ENCODE data around the gene IL11.
A peak's percentile ranks its signal among the peaks of the same experiment; 100 is the strongest.
"Not testable (repeated sequence)": the region's sequence is repeated elsewhere in the genome, so short reads cannot be mapped to it uniquely, and the experiment has no call there.

Gene IL11

DNA sequence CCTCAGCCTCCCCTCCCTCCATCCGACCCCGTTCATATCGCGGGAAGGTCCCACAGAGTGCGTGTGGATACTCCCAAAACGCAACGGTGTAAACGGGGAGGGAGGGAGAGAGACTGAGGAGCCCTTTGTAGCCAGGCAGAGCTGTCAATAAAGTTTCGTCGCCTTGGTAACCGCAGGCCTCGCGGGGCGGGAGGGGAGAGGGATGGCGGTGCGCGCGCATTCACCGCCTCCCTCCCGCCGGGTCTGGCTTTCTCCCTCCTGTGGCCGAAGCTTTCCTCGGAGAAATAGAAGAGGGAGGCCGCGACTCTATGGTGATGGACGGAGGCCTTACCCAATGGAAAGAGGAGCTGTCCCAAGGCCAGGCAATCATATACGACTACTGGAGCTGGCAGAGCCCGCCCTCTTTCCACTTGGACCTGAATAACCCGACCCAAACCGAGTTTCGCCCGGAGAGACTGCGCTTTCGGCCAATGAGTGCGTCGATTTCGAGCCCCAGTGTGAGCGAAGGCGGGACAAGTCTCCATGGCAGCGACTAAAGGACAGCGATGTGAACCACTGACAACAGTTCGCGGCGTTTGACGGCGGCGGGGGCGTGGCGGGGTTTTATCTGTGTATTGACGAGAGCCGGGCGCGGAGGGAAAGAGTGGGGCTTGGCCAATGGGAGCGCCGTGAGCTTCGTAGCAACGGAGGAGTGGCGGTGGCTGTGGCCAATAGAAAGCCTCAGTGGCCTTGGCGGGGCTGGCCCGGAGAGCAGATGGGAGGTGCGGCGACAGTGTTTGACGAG lies 31.0 kb downstream of the IL11 start, which contains the start of gene KMT5C:
TSS of gene KMT5C (plus strand) at position 772 of the 784 bp plus-strand sequence. CDS start 2,061 bp downstream, outside the sequence.
- H3K36me3 ChIP-seq = peaks cover 4% of the 10 kb centered on the region
- H3K27me3 ChIP-seq = peaks cover 17% of the 10 kb centered on the region
- no peaks in the 10 kb centered on the region for H3K9me3 ChIP-seq
- H3K27ac ChIP-seq = peak within 1 kb of the TSS; percentile 97
- TF ChIP-seq CTCF (IDR thresholded peaks at IDR 0.05) = peak; percentile 84
- peaks cover 22 to 26% of the 10 kb centered on the region in 2 experiments for H3K4me1 ChIP-seq (ENCODE audit: control insufficient read depth in 1 of 2, insufficient read depth in 1 of 2, low read depth in 1 of 2, low read length in 1 of 2)
- H3K4me3 ChIP-seq (ENCODE audit: low read depth in 1 of 2, low read length in 1 of 2) = peak within 1 kb of the TSS; percentile 73 to 87

DNA sequence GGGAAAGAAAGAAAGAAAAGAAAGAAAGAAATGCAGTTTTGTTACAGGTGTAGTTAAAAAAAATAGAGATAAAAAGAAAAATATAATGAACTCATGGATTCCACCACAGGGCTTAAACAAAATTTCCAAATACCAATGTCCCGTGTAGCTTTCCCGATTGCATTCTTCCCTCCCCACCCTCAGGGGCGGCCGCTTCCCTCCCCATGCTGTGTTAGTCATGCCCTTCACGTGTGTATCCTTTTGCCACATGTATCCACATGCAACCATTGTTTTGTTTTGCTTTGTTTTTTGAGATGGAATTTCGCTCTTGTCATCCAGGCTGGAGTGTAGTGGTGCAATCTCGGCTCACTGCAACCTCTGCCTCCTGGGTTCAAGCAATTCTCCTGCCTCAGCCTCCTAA lies 34.2 kb downstream of the IL11 start:
- H3K4me1 ChIP-seq (ENCODE audit: control insufficient read depth in 1 of 2, insufficient read depth in 1 of 2, low read depth in 1 of 2, low read length in 1 of 2) = peaks cover 35 to 36% of the 10 kb centered on the region in 2 experiments
- no peaks in the 10 kb centered on the region for H3K9me3 ChIP-seq
- peaks cover 10% of the 10 kb centered on the region for H3K27me3 ChIP-seq
- H3K4me3 ChIP-seq (ENCODE audit: low read depth in 1 of 2, low read length in 1 of 2) = no peak overlapping the region
- no peak for TF ChIP-seq CTCF (IDR thresholded peaks at IDR 0.05)
- no peaks in the 10 kb centered on the region for H3K36me3 ChIP-seq
- no peak overlapping the region for H3K27ac ChIP-seq

- no peaks in the 10 kb centered on the region for H3K9me3 ChIP-seq
- peaks cover 24 to 25% of the 10 kb centered on the region in 2 experiments for H3K4me1 ChIP-seq (ENCODE audit: control insufficient read depth in 1 of 2, insufficient read depth in 1 of 2, low read depth in 1 of 2, low read length in 1 of 2)
- no peak for TF ChIP-seq CTCF (IDR thresholded peaks at IDR 0.05)
- no peak overlapping the region for H3K27ac ChIP-seq
- no peak overlapping the region for H3K4me3 ChIP-seq (ENCODE audit: low read depth in 1 of 2, low read length in 1 of 2)
- no peaks in the 10 kb centered on the region for H3K27me3 ChIP-seq
- no peaks in the 10 kb centered on the region for H3K36me3 ChIP-seq
These were observed 36.4 kb downstream of the IL11 start for GRCh38 chr19:55333870-55334269.

DNA sequence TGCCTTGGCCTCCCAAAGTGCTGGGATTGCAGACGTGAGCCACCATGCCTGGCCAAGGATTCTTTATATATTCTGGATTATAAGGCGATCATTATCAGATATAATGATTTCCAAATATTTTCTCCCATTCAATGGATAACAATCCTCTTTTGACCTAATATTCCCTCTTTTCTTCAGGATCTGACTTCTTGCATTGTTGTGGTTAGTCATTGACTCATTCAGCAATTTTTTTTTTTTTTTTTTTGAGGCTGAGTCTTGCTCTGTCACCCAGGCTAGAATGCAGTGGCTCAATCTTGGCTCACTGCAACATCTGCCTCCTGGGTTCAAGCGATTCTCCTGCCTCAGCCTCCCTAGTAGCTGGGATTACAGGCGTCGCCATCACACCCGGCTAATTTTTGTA lies 40.5 kb downstream of the IL11 start:
- not testable (repeated sequence) for H3K9me3 ChIP-seq; H3K27ac ChIP-seq; H3K27me3 ChIP-seq; H3K4me3 ChIP-seq (ENCODE audit: low read depth in 1 of 2, low read length in 1 of 2); H3K36me3 ChIP-seq
- peaks cover 37 to 39% of the 10 kb centered on the region in 2 experiments for H3K4me1 ChIP-seq (ENCODE audit: control insufficient read depth in 1 of 2, insufficient read depth in 1 of 2, low read depth in 1 of 2, low read length in 1 of 2)

GRCh38 chr19:55328774-55329318 lies 41.4 kb downstream of the IL11 start:
- not testable (repeated sequence) for H3K36me3 ChIP-seq; H3K27me3 ChIP-seq; H3K9me3 ChIP-seq; H3K4me3 ChIP-seq (ENCODE audit: low read depth in 1 of 2, low read length in 1 of 2); H3K27ac ChIP-seq
- H3K4me1 ChIP-seq (ENCODE audit: control insufficient read depth in 1 of 2, insufficient read depth in 1 of 2, low read depth in 1 of 2, low read length in 1 of 2) = peaks cover 39 to 42% of the 10 kb centered on the region in 2 experiments

DNA sequence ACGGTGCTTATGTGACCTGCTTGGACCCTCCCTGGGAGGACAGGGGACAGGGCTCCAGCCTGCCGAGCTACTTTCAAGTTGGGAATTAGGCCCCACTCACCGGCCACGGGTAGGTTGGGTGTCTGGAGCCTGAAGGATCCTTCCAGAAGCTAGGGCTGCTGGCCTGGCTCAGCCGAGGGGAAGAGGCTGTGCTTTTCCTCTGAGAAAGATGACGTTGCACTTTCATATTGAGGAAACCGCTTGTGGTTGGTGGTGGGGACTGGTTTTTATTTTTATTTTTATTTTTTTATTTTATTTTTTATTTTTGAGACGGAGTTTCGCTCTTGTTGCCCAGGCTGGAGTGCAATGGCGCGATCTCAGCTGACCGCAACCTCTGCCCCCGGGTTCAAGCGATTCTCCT lies 45.1 kb downstream of the IL11 start, which contains the start of gene TMEM150B:
TSS of gene TMEM150B (minus strand) at position 170 of the 400 bp plus-strand sequence. CDS start 4,305 bp downstream, outside the sequence.
- TF ChIP-seq CTCF (IDR thresholded peaks at IDR 0.05) = no peak
- Histone ChIP-seq H3K36me3 (no peaks in the 10 kb centered on the region), H3K9me3 (no peaks in the 10 kb centered on the region), H3K27me3 (no peaks in the 10 kb centered on the region), H3K27ac (peak within 1 kb of the TSS; percentile 65), H3K4me1 (ENCODE audit: control insufficient read depth in 1 of 2, insufficient read depth in 1 of 2, low read depth in 1 of 2, low read length in 1 of 2) (peaks cover 46 to 54% of the 10 kb centered on the region in 2 experiments), H3K4me3 (ENCODE audit: low read depth in 1 of 2, low read length in 1 of 2) (peak within 1 kb of the TSS in 1 of 2 experiments; percentile 6)

Data from neutrophil (primary cell).